Neural progenitor cell (in vitro differentiated cells): ENCODE data around the gene RAD51B. TPM values are rescaled to one million over a fixed set of nuclear protein-coding genes. Genes with fewer than 3 reads are reported as not detected.
A peak's percentile ranks its signal among the peaks of the same experiment; 100 is the strongest.

ENCODE experiments used
- DNase-seq: peaks from one replicate; pipeline ENCODE4 v3.0.0-alpha.2; 2016; ENCODE audit warnings: low spot score
- H2AFZ ChIP-seq: fragments of 200-600 bp; sonication (generic); replicated peaks from 2 replicates; pipeline ENCODE4 v1.6.1; 2016; ENCODE audit warnings: antibody characterized with exemption
- H3F3A ChIP-seq: fragments of 200-600 bp; sonication (generic); 2 replicates; pipeline ENCODE4 v1.6.1; 2016; ENCODE audit warnings: antibody characterized with exemption, low read depth
- H3K27ac ChIP-seq: fragments of 200-600 bp; sonication (generic); 2 replicates; pipeline ENCODE4 v1.5.1; 2016; ENCODE audit warnings: mild to moderate bottlenecking
- H3K27me3 ChIP-seq: fragments of 200-600 bp; sonication (generic); 2 replicates; pipeline ENCODE4 v1.6.1; 2016; ENCODE audit warnings: mild to moderate bottlenecking, moderate library complexity
- H3K36me3 ChIP-seq: fragments of 200-600 bp; sonication (generic); 2 replicates; pipeline ENCODE4 v1.5.1; 2016
- H3K4me1 ChIP-seq: fragments of 200-600 bp; sonication (generic); 2 replicates; pipeline ENCODE4 v1.6.1; 2016; ENCODE audit warnings: mixed run types
- H3K4me2 ChIP-seq: fragments of 200-600 bp; sonication (generic); 2 replicates; pipeline ENCODE4 v1.6.1; 2016
- H3K4me3 ChIP-seq: fragments of 200-600 bp; sonication (generic); 2 replicates; pipeline ENCODE4 v1.5.1; 2016
- H3K79me2 ChIP-seq: fragments of 200-600 bp; sonication (generic); 2 replicates; pipeline ENCODE4 v1.6.1; 2016; ENCODE audit warnings: low read depth
- H3K9ac ChIP-seq: fragments of 200-600 bp; sonication (generic); 2 replicates; pipeline ENCODE4 v1.6.1; 2016
- H3K9me3 ChIP-seq: fragments of 200-600 bp; sonication (generic); 2 replicates; pipeline ENCODE4 v1.5.1; 2016; ENCODE audit warnings: low read depth
- H4K20me1 ChIP-seq: fragments of 200-600 bp; sonication (generic); 2 replicates; pipeline ENCODE4 v1.6.1; 2016; ENCODE audit warnings: low read depth
- H3K27ac Mint-ChIP-seq: 3 replicates; pipeline ENCODE4 v1.8.0; 2021; ENCODE audit warnings: mixed read lengths
- H3K27me3 Mint-ChIP-seq: 2 replicates; pipeline ENCODE4 v1.8.0; 2022; ENCODE audit warnings: low read depth, mild to moderate bottlenecking, inconsistent platforms, moderate library complexity, mixed read lengths; ENCODE audit not compliant: insufficient read depth
- H3K36me3 Mint-ChIP-seq: 3 replicates; pipeline ENCODE4 v1.8.0; 2021; ENCODE audit warnings: mixed read lengths
- H3K4me1 Mint-ChIP-seq: 3 replicates; pipeline ENCODE4 v1.8.0; 2021; ENCODE audit warnings: mixed read lengths
- H3K4me3 Mint-ChIP-seq: 3 replicates; pipeline ENCODE4 v1.8.0; 2021; ENCODE audit warnings: mild to moderate bottlenecking, moderate library complexity, mixed read lengths
- H3K9me3 Mint-ChIP-seq: 3 replicates; pipeline ENCODE4 v1.8.0; 2020; ENCODE audit warnings: mixed read lengths
- EZH2 ChIP-seq: fragments of 200-600 bp; sonication (generic); IDR thresholded peaks from 2 replicates; pipeline ENCODE4 v1.6.1; 2017; ENCODE audit warnings: antibody characterized with exemption, mild to moderate bottlenecking, moderate library complexity
- EZH2phosphoT487 ChIP-seq: fragments of 200-600 bp; sonication (generic); IDR thresholded peaks from 2 replicates; pipeline ENCODE4 v1.6.1; 2017; ENCODE audit warnings: antibody characterized with exemption
- total RNA-seq: library from RNA; depleted of rRNA; stranded (reverse); fragments of >200 nt; gene quantifications from 2 replicates; pipeline ENCODE4 v1.2.3, GENCODE V29; 2015; ENCODE audit warnings: low replicate concordance
- TF ChIP-seq, protein P1 (sequence below): fragments of 200-600 bp; sonication (generic); IDR thresholded peaks from 2 replicates; pipeline ENCODE4 v1.5.1; 2017; ENCODE audit warnings: antibody characterized with exemption, mild to moderate bottlenecking

Gene RAD51B
- total RNA-seq, 1 donor from 2014 or later: 50.5 TPM

DNA sequence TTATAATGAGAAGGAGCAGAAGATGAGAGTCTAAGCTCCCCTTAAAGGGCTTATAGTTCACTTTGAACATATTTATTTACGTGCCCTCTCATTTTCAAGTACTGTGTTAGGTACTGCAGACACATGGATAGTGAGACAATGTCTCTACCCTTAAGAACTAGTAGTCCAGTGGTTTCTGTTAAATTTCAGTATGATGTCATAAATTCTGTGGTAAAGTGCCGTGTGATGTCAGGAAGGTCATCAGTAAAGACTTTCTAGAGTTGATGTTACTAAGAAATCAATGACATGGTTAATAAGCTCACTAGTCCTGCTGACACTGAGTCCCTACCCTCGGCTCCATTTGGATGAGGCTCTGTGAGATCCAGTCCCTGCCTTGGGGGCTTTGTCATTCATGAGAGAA lies 497.7 kb downstream of the RAD51B start:
- no peaks in the 10 kb centered on the region for H3K27me3 ChIP-seq
- no peaks in the 10 kb centered on the region for H3K36me3 ChIP-seq
- Mint-ChIP-seq H3K27ac (no peak overlapping the region), H3K36me3 (peaks cover 13% of the 10 kb centered on the region), H3K4me3 (no peak overlapping the region), H3K27me3 (peaks cover 8% of the 10 kb centered on the region), H3K4me1 (peaks cover 48% of the 10 kb centered on the region), H3K9me3 (no peaks in the 10 kb centered on the region)
- no peak overlapping the region for H3K4me2 ChIP-seq
- DNase-seq: no peak
- H2AFZ ChIP-seq: no peak overlapping the region
- no peak overlapping the region for H3K9ac ChIP-seq
- no peaks in the 10 kb centered on the region for H3K9me3 ChIP-seq
- TF ChIP-seq EZH2phosphoT487 (no peak), EZH2 (no peak)
- TF ChIP-seq, protein P1, sequence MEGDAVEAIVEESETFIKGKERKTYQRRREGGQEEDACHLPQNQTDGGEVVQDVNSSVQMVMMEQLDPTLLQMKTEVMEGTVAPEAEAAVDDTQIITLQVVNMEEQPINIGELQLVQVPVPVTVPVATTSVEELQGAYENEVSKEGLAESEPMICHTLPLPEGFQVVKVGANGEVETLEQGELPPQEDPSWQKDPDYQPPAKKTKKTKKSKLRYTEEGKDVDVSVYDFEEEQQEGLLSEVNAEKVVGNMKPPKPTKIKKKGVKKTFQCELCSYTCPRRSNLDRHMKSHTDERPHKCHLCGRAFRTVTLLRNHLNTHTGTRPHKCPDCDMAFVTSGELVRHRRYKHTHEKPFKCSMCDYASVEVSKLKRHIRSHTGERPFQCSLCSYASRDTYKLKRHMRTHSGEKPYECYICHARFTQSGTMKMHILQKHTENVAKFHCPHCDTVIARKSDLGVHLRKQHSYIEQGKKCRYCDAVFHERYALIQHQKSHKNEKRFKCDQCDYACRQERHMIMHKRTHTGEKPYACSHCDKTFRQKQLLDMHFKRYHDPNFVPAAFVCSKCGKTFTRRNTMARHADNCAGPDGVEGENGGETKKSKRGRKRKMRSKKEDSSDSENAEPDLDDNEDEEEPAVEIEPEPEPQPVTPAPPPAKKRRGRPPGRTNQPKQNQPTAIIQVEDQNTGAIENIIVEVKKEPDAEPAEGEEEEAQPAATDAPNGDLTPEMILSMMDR: no peak
- no peak overlapping the region for H3K4me3 ChIP-seq
- peaks cover 57% of the 10 kb centered on the region for H3K4me1 ChIP-seq
- no peak overlapping the region for H3K27ac ChIP-seq
- H3K79me2 ChIP-seq: no peaks in the 10 kb centered on the region
- peaks cover 4% of the 10 kb centered on the region for H3F3A ChIP-seq
- no peaks in the 10 kb centered on the region for H4K20me1 ChIP-seq

DNA sequence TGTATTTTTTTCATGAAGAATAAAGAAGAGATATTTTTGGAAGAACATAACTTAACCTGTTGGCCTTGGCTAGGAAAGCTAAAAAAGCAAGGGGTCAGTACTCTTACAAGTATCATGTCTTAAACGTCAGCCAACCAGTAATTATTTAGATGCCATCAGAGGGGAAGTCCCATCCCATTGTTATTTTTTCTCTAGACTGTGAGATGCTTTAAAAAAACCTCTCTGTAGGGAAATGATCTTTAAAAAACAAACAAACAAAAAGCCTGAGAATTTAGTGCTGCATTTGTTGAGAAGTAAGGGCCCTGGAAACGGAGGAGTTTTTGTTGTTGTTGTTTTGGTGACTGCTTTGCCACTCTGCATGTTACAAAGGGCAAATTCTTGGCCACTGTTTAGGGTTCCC lies 499.2 kb downstream of the RAD51B start:
- H3K9ac ChIP-seq: no peak overlapping the region
- H2AFZ ChIP-seq: no peak overlapping the region
- peak overlapping the region; percentile 7 for H3K27ac Mint-ChIP-seq
- peaks cover 41% of the 10 kb centered on the region for H3K4me1 Mint-ChIP-seq
- H3K4me1 ChIP-seq: peaks cover 41% of the 10 kb centered on the region
- no peaks in the 10 kb centered on the region for H3K36me3 ChIP-seq
- no peaks in the 10 kb centered on the region for H3K27me3 ChIP-seq
- H3F3A ChIP-seq: no peaks in the 10 kb centered on the region
- TF ChIP-seq EZH2phosphoT487 (no peak), EZH2 (no peak)
- TF ChIP-seq, protein P1: no peak
- peaks cover 12% of the 10 kb centered on the region for H3K27me3 Mint-ChIP-seq
- no peak for DNase-seq
- H3K4me3 ChIP-seq: no peak overlapping the region
- no peak overlapping the region for H3K4me3 Mint-ChIP-seq
- no peaks in the 10 kb centered on the region for H4K20me1 ChIP-seq
- no peak overlapping the region for H3K4me2 ChIP-seq
- H3K27ac ChIP-seq: no peak overlapping the region
- no peaks in the 10 kb centered on the region for H3K79me2 ChIP-seq
- H3K9me3 ChIP-seq: no peaks in the 10 kb centered on the region
- peaks cover 11% of the 10 kb centered on the region for H3K36me3 Mint-ChIP-seq
- no peaks in the 10 kb centered on the region for H3K9me3 Mint-ChIP-seq

DNA sequence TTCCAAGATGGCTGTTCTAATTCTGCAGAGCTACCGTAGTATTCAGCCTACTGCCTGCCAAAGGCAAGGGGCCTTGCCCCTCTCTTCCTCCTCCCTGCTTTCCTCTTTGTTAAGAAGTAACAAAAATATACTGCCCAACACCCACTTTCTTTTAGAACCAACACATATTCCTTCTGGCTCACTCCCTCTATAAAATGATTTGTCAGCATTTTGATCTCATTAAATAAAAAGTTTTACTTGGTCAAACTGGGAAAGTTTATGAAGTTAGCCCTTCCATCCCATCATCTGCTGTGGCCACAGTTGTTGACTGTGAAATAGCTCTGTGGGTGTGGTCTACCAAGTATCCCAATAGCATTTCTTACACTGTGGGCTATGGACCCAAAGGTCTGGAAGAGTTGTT lies 500.9 kb downstream of the RAD51B start:
- Histone ChIP-seq H4K20me1 (no peaks in the 10 kb centered on the region), H3K9me3 (no peaks in the 10 kb centered on the region), H3K36me3 (no peaks in the 10 kb centered on the region), H3K9ac (no peak overlapping the region), H3F3A (no peaks in the 10 kb centered on the region), H3K79me2 (no peaks in the 10 kb centered on the region), H2AFZ (no peak overlapping the region), H3K4me1 (peaks cover 28% of the 10 kb centered on the region), H3K27me3 (no peaks in the 10 kb centered on the region), H3K4me2 (no peak overlapping the region), H3K27ac (no peak overlapping the region), H3K4me3 (no peak overlapping the region)
- H3K27me3 Mint-ChIP-seq: peaks cover 8% of the 10 kb centered on the region
- TF ChIP-seq EZH2 (no peak), EZH2phosphoT487 (no peak)
- TF ChIP-seq, protein P1: no peak
- no peak overlapping the region for H3K4me3 Mint-ChIP-seq
- DNase-seq: no peak
- no peaks in the 10 kb centered on the region for H3K9me3 Mint-ChIP-seq
- no peak overlapping the region for H3K27ac Mint-ChIP-seq
- peaks cover 31% of the 10 kb centered on the region for H3K4me1 Mint-ChIP-seq
- peaks cover 7% of the 10 kb centered on the region for H3K36me3 Mint-ChIP-seq
